Smooth muscle cell (in vitro differentiated cells): Measurements from ENCODE around the gene HDDC2. TPM values are rescaled to one million over a fixed set of nuclear protein-coding genes. Genes with fewer than 3 reads are reported as not detected.

Source experiments
- DNase-seq: peaks from one replicate; lab custom pipeline; 2025; ENCODE audit not compliant: unreplicated experiment; lab: John Stamatoyannopoulos, UW
- H2AFZ ChIP-seq: fragments of 200-600 bp; sonication (generic); 2 replicates; pipeline ENCODE4 v1.6.0; 2016; ENCODE audit warnings: antibody characterized with exemption, low read depth, mild to moderate bottlenecking
- H3F3A ChIP-seq: fragments of 200-600 bp; sonication (generic); 2 replicates; pipeline ENCODE4 v1.6.0; 2017; ENCODE audit warnings: antibody characterized with exemption, low read depth
- H3K27ac ChIP-seq: fragments of 200-600 bp; sonication (generic); 2 replicates; pipeline ENCODE4 v1.5.1; 2016; ENCODE audit warnings: low read depth, mild to moderate bottlenecking
- H3K27me3 ChIP-seq: fragments of 200-600 bp; sonication (generic); 2 replicates; pipeline ENCODE4 v1.6.1; 2016; ENCODE audit warnings: low read depth, mild to moderate bottlenecking
- H3K36me3 ChIP-seq: fragments of 200-600 bp; sonication (generic); 2 replicates; pipeline ENCODE4 v1.5.1; 2016; ENCODE audit warnings: low read depth
- H3K4me1 ChIP-seq: fragments of 200-600 bp; sonication (generic); 2 replicates; pipeline ENCODE4 v1.5.1; 2016; ENCODE audit warnings: low read depth
- H3K4me2 ChIP-seq: fragments of 200-600 bp; sonication (generic); 2 replicates; pipeline ENCODE4 v1.6.0; 2016; ENCODE audit warnings: mild to moderate bottlenecking
- H3K4me3 ChIP-seq: fragments of 200-600 bp; sonication (generic); 2 replicates; pipeline ENCODE4 v1.5.1; 2016; ENCODE audit warnings: mild to moderate bottlenecking
- H3K79me2 ChIP-seq: fragments of 200-600 bp; sonication (generic); 2 replicates; pipeline ENCODE4 v1.6.0; 2016; ENCODE audit warnings: low read depth, mild to moderate bottlenecking
- H3K9ac ChIP-seq: fragments of 200-600 bp; sonication (generic); 2 replicates; pipeline ENCODE4 v1.6.0; 2016; ENCODE audit warnings: low read depth
- H3K9me3 ChIP-seq: fragments of 200-600 bp; sonication (generic); replicated peaks from 2 replicates; pipeline ENCODE4 v1.5.1; 2016; ENCODE audit warnings: low read depth
- H4K20me1 ChIP-seq: fragments of 200-600 bp; sonication (generic); 2 replicates; pipeline ENCODE4 v1.6.0; 2016; ENCODE audit warnings: low read depth
- WGBS: methylation state at CpG from one replicate; pipeline ENCODE4 v1.1.7; 2016; ENCODE audit warnings: low lambda C conversion rate; 5-methylcytosine and 5-hydroxymethylcytosine counted together
- polyA plus RNA-seq: library from polyadenylated mRNA; unstranded; fragments of >200 nt; fragmentation: Nextera tagmentation; extraction: Ambion mirVana; gene quantifications from 2 replicates; pipeline ENCODE4 v1.2.1, GENCODE V29; 2016
- total RNA-seq: library from RNA; depleted of rRNA; stranded (reverse); fragments of >200 nt; gene quantifications from 2 replicates; pipeline ENCODE4 v1.2.3, GENCODE V29; 2014
- TF ChIP-seq, protein P1 (sequence below): fragments of 200-600 bp; sonication (generic); IDR thresholded peaks from 2 replicates; pipeline ENCODE4 v1.5.1; 2017; ENCODE audit warnings: borderline replicate concordance, mild to moderate bottlenecking, antibody characterized with exemption; ENCODE audit not compliant: insufficient read depth, poor library complexity, severe bottlenecking

Gene HDDC2
- total and polyA plus RNA-seq, 2 experiments from 2014 or later: 104 to 114 TPM

DNA sequence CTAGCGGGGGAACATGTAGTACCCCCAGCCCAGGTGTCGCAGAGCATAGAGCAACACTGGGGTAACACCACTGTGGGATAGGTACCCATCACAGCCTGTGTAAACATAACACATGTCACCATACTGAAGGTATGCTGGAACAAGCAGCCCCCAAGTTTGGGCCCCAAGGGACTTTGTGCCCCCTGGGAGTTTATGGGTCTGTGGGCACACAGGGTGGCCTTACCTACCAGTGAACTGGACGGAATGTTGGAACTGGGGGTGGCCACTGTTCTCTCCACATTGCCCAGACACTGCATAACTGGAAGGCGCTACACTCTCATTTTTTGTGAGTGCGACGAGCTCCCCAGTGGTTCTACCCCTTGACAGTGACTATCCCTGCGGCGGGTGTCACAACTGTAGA is 28.5 kb downstream of the HDDC2 start:
- Histone ChIP-seq H3K9me3 (no peaks in the 10 kb centered on the region), H3K4me3 (no peak overlapping the region), H3F3A (no peaks in the 10 kb centered on the region), H2AFZ (no peak overlapping the region), H3K27ac (no peak overlapping the region), H4K20me1 (no peaks in the 10 kb centered on the region), H3K36me3 (no peaks in the 10 kb centered on the region), H3K4me2 (no peak overlapping the region), H3K4me1 (no peaks in the 10 kb centered on the region), H3K27me3 (no peaks in the 10 kb centered on the region), H3K9ac (no peak overlapping the region), H3K79me2 (no peaks in the 10 kb centered on the region)
- TF ChIP-seq, protein P1, sequence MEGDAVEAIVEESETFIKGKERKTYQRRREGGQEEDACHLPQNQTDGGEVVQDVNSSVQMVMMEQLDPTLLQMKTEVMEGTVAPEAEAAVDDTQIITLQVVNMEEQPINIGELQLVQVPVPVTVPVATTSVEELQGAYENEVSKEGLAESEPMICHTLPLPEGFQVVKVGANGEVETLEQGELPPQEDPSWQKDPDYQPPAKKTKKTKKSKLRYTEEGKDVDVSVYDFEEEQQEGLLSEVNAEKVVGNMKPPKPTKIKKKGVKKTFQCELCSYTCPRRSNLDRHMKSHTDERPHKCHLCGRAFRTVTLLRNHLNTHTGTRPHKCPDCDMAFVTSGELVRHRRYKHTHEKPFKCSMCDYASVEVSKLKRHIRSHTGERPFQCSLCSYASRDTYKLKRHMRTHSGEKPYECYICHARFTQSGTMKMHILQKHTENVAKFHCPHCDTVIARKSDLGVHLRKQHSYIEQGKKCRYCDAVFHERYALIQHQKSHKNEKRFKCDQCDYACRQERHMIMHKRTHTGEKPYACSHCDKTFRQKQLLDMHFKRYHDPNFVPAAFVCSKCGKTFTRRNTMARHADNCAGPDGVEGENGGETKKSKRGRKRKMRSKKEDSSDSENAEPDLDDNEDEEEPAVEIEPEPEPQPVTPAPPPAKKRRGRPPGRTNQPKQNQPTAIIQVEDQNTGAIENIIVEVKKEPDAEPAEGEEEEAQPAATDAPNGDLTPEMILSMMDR: no peak
- DNase-seq: no peak
- WGBS: 98% methylated on average over 8 of the region's 8 CpGs

DNA sequence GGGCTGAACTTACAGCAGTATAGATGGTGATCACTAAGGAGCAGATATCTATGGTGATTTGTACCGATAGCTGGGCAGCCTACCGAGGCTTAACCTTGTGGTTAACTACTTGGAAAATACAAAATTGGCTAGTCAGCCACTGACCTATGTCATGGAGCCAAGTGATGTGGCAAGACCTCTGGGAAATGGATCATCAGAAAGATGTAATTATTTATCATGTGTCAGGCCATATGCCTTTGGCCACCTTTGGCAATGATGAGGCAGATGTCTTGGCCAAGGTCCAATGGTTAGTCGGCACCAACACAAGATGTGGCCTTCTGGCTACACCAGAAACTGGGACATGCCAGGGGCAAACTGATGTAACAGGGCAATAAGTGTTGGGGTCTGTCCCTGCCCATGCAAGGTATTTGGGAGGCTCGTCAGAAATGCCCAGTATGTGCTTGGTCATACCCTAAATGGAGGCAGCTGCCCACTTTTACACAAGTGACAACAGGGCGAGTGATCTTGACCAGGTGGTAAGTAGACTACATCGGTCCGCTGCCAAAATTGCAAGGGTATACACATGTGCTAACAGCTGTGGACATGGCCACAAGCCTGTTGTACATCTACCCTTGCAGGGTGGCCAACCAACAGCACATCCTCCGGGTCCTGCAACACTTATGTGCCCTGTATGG is 30.1 kb downstream of the HDDC2 start:
- Histone ChIP-seq H3K79me2 (no peaks in the 10 kb centered on the region), H3K27ac (no peak overlapping the region), H3K4me1 (no peaks in the 10 kb centered on the region), H3F3A (no peaks in the 10 kb centered on the region), H2AFZ (no peak overlapping the region), H4K20me1 (no peaks in the 10 kb centered on the region), H3K9me3 (no peaks in the 10 kb centered on the region), H3K9ac (no peak overlapping the region), H3K36me3 (no peaks in the 10 kb centered on the region), H3K4me2 (no peak overlapping the region), H3K4me3 (no peak overlapping the region), H3K27me3 (no peaks in the 10 kb centered on the region)
- WGBS: 99% methylated on average over 8 of the region's 8 CpGs
- TF ChIP-seq, protein P1: no peak
- no peak for DNase-seq

DNA sequence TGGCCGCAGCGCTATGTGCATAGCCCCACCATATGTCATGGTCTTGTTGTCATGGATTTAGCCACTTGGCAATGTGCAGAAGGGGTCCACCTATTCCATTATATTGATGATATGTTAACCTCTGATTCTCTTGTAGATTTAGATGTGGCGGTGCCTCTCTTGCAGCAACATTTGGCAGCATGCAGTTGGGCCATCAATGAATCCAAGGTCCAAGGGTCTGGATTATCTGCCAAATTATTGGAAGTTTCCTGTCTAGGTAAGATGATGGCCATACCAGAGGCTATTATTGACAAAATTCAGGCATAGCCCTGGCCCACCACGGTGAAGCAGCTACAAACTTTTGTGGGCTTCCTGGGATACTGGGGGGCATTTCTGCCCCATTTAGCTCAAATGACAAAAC is 31.4 kb downstream of the HDDC2 start:
- no peaks in the 10 kb centered on the region for H3K27me3 ChIP-seq
- H3K4me1 ChIP-seq: no peaks in the 10 kb centered on the region
- H3K4me3 ChIP-seq: no peak overlapping the region
- H3K36me3 ChIP-seq: no peaks in the 10 kb centered on the region
- no peak overlapping the region for H2AFZ ChIP-seq
- no peak for DNase-seq
- H4K20me1 ChIP-seq: no peaks in the 10 kb centered on the region
- TF ChIP-seq, protein P1: no peak
- no peak overlapping the region for H3K4me2 ChIP-seq
- no peak overlapping the region for H3K9ac ChIP-seq
- WGBS: 98% methylated on average over 4 of the region's 4 CpGs
- H3K9me3 ChIP-seq: no peaks in the 10 kb centered on the region
- H3K79me2 ChIP-seq: no peaks in the 10 kb centered on the region
- no peak overlapping the region for H3K27ac ChIP-seq
- no peaks in the 10 kb centered on the region for H3F3A ChIP-seq
